GM19023 (cell line): Measurements from ENCODE around the gene ZNF529.

Experiments used
- ATAC-seq: cut with Tn5 transposase; IDR thresholded peaks from one replicate; pipeline ENCODE4 v1.9.1; 2021; ENCODE audit warnings: mild to moderate bottlenecking, moderate library complexity; ENCODE audit not compliant: unreplicated experiment

Gene ZNF529

GRCh38 chr19:36514012-36514612 is 59.0 kb downstream of the ZNF529 start:
- no peak for ATAC-seq

GRCh38 chr19:36508325-36508724 is 64.8 kb downstream of the ZNF529 start:
- ATAC-seq = no peak

- ATAC-seq = no peak
These were observed 71.1 kb downstream of the ZNF529 start for GRCh38 chr19:36501973-36502372.

GRCh38 chr19:36497001-36497400 is 76.1 kb downstream of the ZNF529 start:
- no peak for ATAC-seq
